Naive thymus-derived CD8-positive, alpha-beta T cell (primary cell): ENCODE measurements around the gene TEAD1. TPM values are rescaled to one million over a fixed set of nuclear protein-coding genes. Genes with fewer than 3 reads are reported as not detected.

ENCODE experiments used
- ATAC-seq, 2 donors: fragments of 150-1000 bp; cut with Tn5 transposase in 1 of 2; sonication (Bioruptor Pico), chemical (Tn5 transposase) in 1 of 2; 1 replicate in 1 of 2; 2 replicates in 1 of 2; pipeline ENCODE4 v1.10.0; 2021; ENCODE audit warnings: mild to moderate bottlenecking in 2 of 2, moderate library complexity in 2 of 2
- POLR2A ChIA-PET: fragments of 350-600 bp; sonication (Branson Sonifier 250); formaldehyde crosslinking; loops from one replicate; lab custom pipeline; 2021; ENCODE audit warnings: antibody characterized with exemption; lab: Charles Lee
- DNase-seq, 10 donors: peaks; one replicate each; pipeline versions ENCODE4 v3.0.0 to v3.0.0-alpha.2; 2020 to 2022
- H3K27ac Mint-ChIP-seq, 10 donors: one replicate each; pipeline ENCODE4 v1.8.0; 2020 to 2022; ENCODE audit warnings: mild to moderate bottlenecking in 10 of 10, mixed read lengths in 10 of 10, moderate library complexity in 4 of 10, inconsistent platforms in 1 of 10
- H3K27me3 Mint-ChIP-seq, 5 donors: one replicate each; pipeline ENCODE4 v1.8.0; 2021 to 2022; ENCODE audit warnings: mixed read lengths in 5 of 5
- H3K36me3 Mint-ChIP-seq, 3 donors: one replicate each; pipeline ENCODE4 v1.8.0; 2020 to 2022; ENCODE audit warnings: mixed read lengths in 3 of 3, mild to moderate bottlenecking in 2 of 3, inconsistent platforms in 1 of 3
- H3K4me1 Mint-ChIP-seq, 4 donors: one replicate each; pipeline ENCODE4 v1.8.0; 2021 to 2022; ENCODE audit warnings: mixed read lengths in 4 of 4
- H3K4me3 Mint-ChIP-seq, 10 donors: one replicate each; pipeline ENCODE4 v1.8.0; 2020 to 2022; ENCODE audit warnings: mild to moderate bottlenecking in 10 of 10, mixed read lengths in 10 of 10, moderate library complexity in 6 of 10, inconsistent platforms in 1 of 10
- H3K9me3 Mint-ChIP-seq, 9 donors: one replicate each; pipeline ENCODE4 v1.8.0; 2020 to 2022; ENCODE audit warnings: mixed read lengths in 9 of 9, mild to moderate bottlenecking in 3 of 9, inconsistent platforms in 1 of 9, moderate library complexity in 1 of 9
- polyA plus RNA-seq, 3 donors: library from polyadenylated mRNA; unstranded; fragments of 300-500 nt; fragmentation: Illumina TruSeq; gene quantifications; one replicate each; pipeline ENCODE4 v1.2.3, GENCODE V29; 2021
- total RNA-seq, 8 experiments: library from RNA in 2 of 8; stranded (reverse) in 2 of 8; gene quantifications; one replicate each; pipeline ENCODE4 v1.2.3 and lab custom pipeline; 2021 to 2026

The TEAD1 gene
- total and polyA plus RNA-seq, 5 experiments from 2014 or later: not detected

GRCh38 chr11:12942157-12942556 is 267.9 kb downstream of the TEAD1 start:
- H3K4me1 Mint-ChIP-seq: no peaks in the 10 kb centered on the region
- peaks cover 0 to 13% (median 5%) of the 10 kb centered on the region in 9 donors for H3K9me3 Mint-ChIP-seq
- POLR2A ChIA-PET: no interaction called here
- no peak for ATAC-seq
- peaks cover 0 to 9% (median 5%) of the 10 kb centered on the region in 3 donors for H3K36me3 Mint-ChIP-seq
- no peak overlapping the region for H3K4me3 Mint-ChIP-seq
- DNase-seq: no peak
- peaks cover 10 to 30% (median 17%) of the 10 kb centered on the region in 5 donors for H3K27me3 Mint-ChIP-seq
- H3K27ac Mint-ChIP-seq: no peak overlapping the region

GRCh38 chr11:12943311-12943710 is 269.1 kb downstream of the TEAD1 start:
- POLR2A ChIA-PET: no interaction called here
- peaks cover 0 to 10% (median 5%) of the 10 kb centered on the region in 3 donors for H3K36me3 Mint-ChIP-seq
- H3K9me3 Mint-ChIP-seq: peaks cover 0 to 23% (median 5%) of the 10 kb centered on the region in 9 donors
- H3K4me1 Mint-ChIP-seq: no peaks in the 10 kb centered on the region
- ATAC-seq: no peak
- DNase-seq: no peak
- H3K27ac Mint-ChIP-seq: no peak overlapping the region
- H3K4me3 Mint-ChIP-seq: no peak overlapping the region
- H3K27me3 Mint-ChIP-seq: peaks cover 13 to 42% (median 21%) of the 10 kb centered on the region in 5 donors

GRCh38 chr11:12944889-12945288 is 270.7 kb downstream of the TEAD1 start:
- no peak for ATAC-seq
- H3K4me1 Mint-ChIP-seq: no peaks in the 10 kb centered on the region
- H3K9me3 Mint-ChIP-seq: peaks cover 0 to 23% (median 7%) of the 10 kb centered on the region in 9 donors
- H3K36me3 Mint-ChIP-seq: peaks cover 0 to 10% (median 5%) of the 10 kb centered on the region in 3 donors
- H3K4me3 Mint-ChIP-seq: no peak overlapping the region
- DNase-seq: no peak
- H3K27me3 Mint-ChIP-seq: peaks cover 14 to 56% (median 27%) of the 10 kb centered on the region in 5 donors
- no peak overlapping the region for H3K27ac Mint-ChIP-seq
- POLR2A ChIA-PET: no interaction called here

- POLR2A ChIA-PET: no interaction called here
- peaks cover 22 to 85% (median 27%) of the 10 kb centered on the region in 5 donors for H3K27me3 Mint-ChIP-seq
- H3K36me3 Mint-ChIP-seq: peaks cover 0 to 23% (median 5%) of the 10 kb centered on the region in 3 donors
- no peak overlapping the region for H3K27ac Mint-ChIP-seq
- peaks cover 7 to 47% (median 17%) of the 10 kb centered on the region in 9 donors for H3K9me3 Mint-ChIP-seq
- DNase-seq (no peak), ATAC-seq (no peak)
- H3K4me1 Mint-ChIP-seq: no peaks in the 10 kb centered on the region
- no peak overlapping the region for H3K4me3 Mint-ChIP-seq
Measured at GRCh38 chr11:12949453-12949852, 275.2 kb downstream of the TEAD1 start.

GRCh38 chr11:12950670-12951069 is 276.4 kb downstream of the TEAD1 start:
- Mint-ChIP-seq H3K4me1 (no peaks in the 10 kb centered on the region), H3K27ac (no peak overlapping the region), H3K9me3 (peaks cover 7 to 43% (median 17%) of the 10 kb centered on the region in 9 donors), H3K36me3 (peaks cover 0 to 23% (median 5%) of the 10 kb centered on the region in 3 donors), H3K4me3 (no peak overlapping the region), H3K27me3 (peaks cover 21 to 80% (median 22%) of the 10 kb centered on the region in 5 donors)
- POLR2A ChIA-PET: no interaction called here
- ATAC-seq (no peak), DNase-seq (no peak)

- POLR2A ChIA-PET: no interaction called here
- Mint-ChIP-seq H3K27me3 (peaks cover 20 to 73% (median 21%) of the 10 kb centered on the region in 5 donors), H3K27ac (no peak overlapping the region), H3K4me1 (no peaks in the 10 kb centered on the region), H3K4me3 (no peak overlapping the region), H3K36me3 (peaks cover 0 to 22% (median 4%) of the 10 kb centered on the region in 3 donors), H3K9me3 (peaks cover 7 to 42% (median 17%) of the 10 kb centered on the region in 9 donors)
- ATAC-seq (no peak), DNase-seq (no peak)
Measured at GRCh38 chr11:12951376-12951775, 277.2 kb downstream of the TEAD1 start.

- DNase-seq (no peak), ATAC-seq (no peak)
- POLR2A ChIA-PET: no interaction called here
- H3K27ac Mint-ChIP-seq: no peak overlapping the region
- peaks cover 18 to 66% (median 18%) of the 10 kb centered on the region in 5 donors for H3K27me3 Mint-ChIP-seq
- peaks cover 6 to 35% (median 15%) of the 10 kb centered on the region in 9 donors for H3K9me3 Mint-ChIP-seq
- H3K4me3 Mint-ChIP-seq: no peak overlapping the region
- no peaks in the 10 kb centered on the region for H3K4me1 Mint-ChIP-seq
- peaks cover 0 to 15% (median 0%) of the 10 kb centered on the region in 3 donors for H3K36me3 Mint-ChIP-seq
Measured at GRCh38 chr11:12952094-12952493, 277.9 kb downstream of the TEAD1 start.

- Mint-ChIP-seq H3K36me3 (peaks cover 0 to 1% (median 0%) of the 10 kb centered on the region in 3 donors), H3K27ac (peak overlapping the region in 1 of 10 donors; percentile 77), H3K4me1 (no peaks in the 10 kb centered on the region), H3K9me3 (peaks cover 0 to 2% (median 0%) of the 10 kb centered on the region in 9 donors), H3K4me3 (no peak overlapping the region), H3K27me3 (peaks cover 12 to 32% (median 17%) of the 10 kb centered on the region in 5 donors)
- ATAC-seq: no peak
- POLR2A ChIA-PET: no interaction called here
- no peak for DNase-seq
Measured at GRCh38 chr11:12958986-12959385, 284.8 kb downstream of the TEAD1 start.

- no peaks in the 10 kb centered on the region for H3K9me3 Mint-ChIP-seq
- ATAC-seq (no peak), DNase-seq (no peak)
- no peak overlapping the region for H3K4me3 Mint-ChIP-seq
- no peak overlapping the region for H3K27ac Mint-ChIP-seq
- peaks cover 13 to 49% (median 17%) of the 10 kb centered on the region in 5 donors for H3K27me3 Mint-ChIP-seq
- no peaks in the 10 kb centered on the region for H3K4me1 Mint-ChIP-seq
- peaks cover 0 to 1% (median 0%) of the 10 kb centered on the region in 3 donors for H3K36me3 Mint-ChIP-seq
- POLR2A ChIA-PET: no interaction called here
Measured at GRCh38 chr11:12961615-12962014, 287.4 kb downstream of the TEAD1 start.

- no peak overlapping the region for H3K4me3 Mint-ChIP-seq
- no peaks in the 10 kb centered on the region for H3K9me3 Mint-ChIP-seq
- H3K36me3 Mint-ChIP-seq: peaks cover 0 to 1% (median 0%) of the 10 kb centered on the region in 3 donors
- H3K4me1 Mint-ChIP-seq: no peaks in the 10 kb centered on the region
- peaks cover 13 to 49% (median 18%) of the 10 kb centered on the region in 5 donors for H3K27me3 Mint-ChIP-seq
- ATAC-seq (no peak), DNase-seq (no peak)
- H3K27ac Mint-ChIP-seq: peak overlapping the region in 1 of 10 donors; percentile 68
- POLR2A ChIA-PET: no interaction called here
Measured at GRCh38 chr11:12962306-12962705, 288.1 kb downstream of the TEAD1 start.

GRCh38 chr11:12963051-12963450 is 288.8 kb downstream of the TEAD1 start:
- Mint-ChIP-seq H3K4me1 (no peaks in the 10 kb centered on the region), H3K27me3 (peaks cover 13 to 49% (median 18%) of the 10 kb centered on the region in 5 donors), H3K36me3 (peaks cover 0 to 1% (median 0%) of the 10 kb centered on the region in 3 donors), H3K4me3 (no peak overlapping the region), H3K27ac (no peak overlapping the region), H3K9me3 (no peaks in the 10 kb centered on the region)
- ATAC-seq (no peak), DNase-seq (no peak)
- POLR2A ChIA-PET: no interaction called here

GRCh38 chr11:12963792-12964536 is 289.7 kb downstream of the TEAD1 start:
- H3K9me3 Mint-ChIP-seq: no peaks in the 10 kb centered on the region
- H3K4me3 Mint-ChIP-seq: no peak overlapping the region
- peaks cover 0 to 1% (median 0%) of the 10 kb centered on the region in 3 donors for H3K36me3 Mint-ChIP-seq
- H3K27me3 Mint-ChIP-seq: peaks cover 15 to 49% (median 18%) of the 10 kb centered on the region in 5 donors
- DNase-seq: peak; percentile 21 to 71 (median 46)
- POLR2A ChIA-PET: no interaction called here
- no peak overlapping the region for H3K27ac Mint-ChIP-seq
- H3K4me1 Mint-ChIP-seq: no peaks in the 10 kb centered on the region
- ATAC-seq: peak; percentile 64 to 72

- peaks cover 0 to 1% (median 0%) of the 10 kb centered on the region in 3 donors for H3K36me3 Mint-ChIP-seq
- POLR2A ChIA-PET: no interaction called here
- no peaks in the 10 kb centered on the region for H3K9me3 Mint-ChIP-seq
- no peak overlapping the region for H3K27ac Mint-ChIP-seq
- no peaks in the 10 kb centered on the region for H3K4me1 Mint-ChIP-seq
- ATAC-seq: no peak
- no peak for DNase-seq
- H3K27me3 Mint-ChIP-seq: peaks cover 15 to 49% (median 18%) of the 10 kb centered on the region in 5 donors
- no peak overlapping the region for H3K4me3 Mint-ChIP-seq
Measured at GRCh38 chr11:12964650-12965049, 290.4 kb downstream of the TEAD1 start.
